GM18505 (cell line): Measurements from ENCODE around the gene NCAPG2.
A peak's percentile ranks its signal among the peaks of the same experiment; 100 is the strongest.
"Not testable (repeated sequence)": the region's sequence is repeated elsewhere in the genome, so short reads cannot be mapped to it uniquely, and the experiment has no call there.

ENCODE experiments used
- ATAC-seq: cut with Tn5 transposase; IDR thresholded peaks from one replicate; pipeline ENCODE4 v1.9.1; 2021; ENCODE audit not compliant: unreplicated experiment
- POLR2A ChIP-seq: IDR thresholded peaks from 4 replicates; pipeline ENCODE4 v1.6.1; 2011; ENCODE audit warnings: borderline replicate concordance; ENCODE audit not compliant: insufficient read depth, insufficient read length; ENCODE audit errors: extremely low read depth

NCAPG2 gene

DNA sequence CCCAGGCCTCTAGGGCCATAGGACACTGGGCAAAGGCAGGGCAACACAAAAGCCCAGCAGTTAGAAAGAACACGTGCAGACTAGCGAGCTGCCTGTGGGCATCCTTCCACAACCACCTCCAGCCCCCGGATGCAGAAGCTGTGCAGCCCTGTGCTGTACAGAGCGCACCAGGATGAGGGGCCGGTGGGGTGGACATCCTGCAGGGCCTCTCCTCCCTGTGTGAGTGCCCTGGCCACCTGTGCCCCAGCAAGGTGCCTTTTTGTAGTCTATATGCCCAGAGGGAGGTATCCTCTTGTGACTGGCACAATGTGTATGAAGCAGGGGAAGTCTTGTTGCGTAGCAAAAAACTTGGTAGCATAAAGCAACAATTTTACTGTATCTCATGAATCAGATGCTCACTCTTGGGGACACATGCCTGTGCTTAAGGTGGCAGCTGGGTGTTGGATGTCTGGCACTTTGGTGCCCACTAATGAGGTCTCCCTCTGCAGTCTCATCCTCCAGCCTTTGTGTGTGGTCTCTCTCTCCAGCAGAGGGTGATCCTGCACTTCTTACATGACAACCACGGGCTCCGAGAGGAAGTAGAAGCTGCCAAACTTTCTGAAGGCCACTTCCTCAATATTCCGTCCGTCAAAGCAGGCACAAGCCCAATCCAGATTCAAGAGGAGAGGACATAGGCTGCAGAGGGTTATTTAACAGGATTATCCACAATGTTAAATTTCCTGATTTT is 8.7 kb downstream of the NCAPG2 start:
- peak; percentile 80 for ATAC-seq
- TF ChIP-seq POLR2A, result no peak

DNA sequence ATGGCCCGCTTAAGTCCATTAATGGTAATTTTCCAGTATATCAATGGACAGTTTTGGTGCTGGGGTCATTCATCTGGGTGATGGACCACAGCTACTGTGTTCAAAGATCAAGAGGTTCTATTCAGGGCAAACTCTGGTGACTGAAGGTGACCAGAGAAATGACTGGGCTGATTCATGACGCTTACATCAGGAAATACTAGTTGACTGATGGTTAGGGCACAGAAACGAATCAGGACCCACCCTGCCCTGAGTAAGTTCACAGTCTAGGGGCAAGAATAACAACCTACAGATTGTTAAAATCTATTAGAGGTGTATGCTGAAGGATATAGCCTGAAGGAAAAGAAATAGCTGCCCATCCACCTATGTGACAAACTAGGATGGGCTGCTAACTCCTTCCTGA is 9.5 kb downstream of the NCAPG2 start:
- no peak for TF ChIP-seq POLR2A
- ATAC-seq, result no peak

DNA sequence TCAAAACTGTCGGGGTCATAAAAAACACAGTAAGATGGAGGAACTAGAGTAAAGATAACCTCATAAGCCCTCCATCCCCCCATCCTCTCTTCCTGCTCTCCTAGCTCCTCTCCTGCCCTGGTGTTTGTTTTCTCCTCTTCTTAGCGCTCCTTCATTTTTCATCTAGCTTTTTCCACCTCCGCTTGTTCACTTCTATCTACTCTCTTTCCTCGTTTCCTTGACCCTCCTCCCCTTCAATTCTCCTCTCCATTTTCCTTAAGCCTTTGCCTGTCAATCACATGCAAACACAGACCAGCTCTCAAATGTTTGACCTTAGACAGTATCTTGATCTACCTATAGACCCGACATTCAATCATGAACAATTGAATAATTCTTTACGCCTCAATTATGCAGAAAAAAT is 10.0 kb downstream of the NCAPG2 start:
- no peak for TF ChIP-seq POLR2A
- ATAC-seq, result no peak

DNA sequence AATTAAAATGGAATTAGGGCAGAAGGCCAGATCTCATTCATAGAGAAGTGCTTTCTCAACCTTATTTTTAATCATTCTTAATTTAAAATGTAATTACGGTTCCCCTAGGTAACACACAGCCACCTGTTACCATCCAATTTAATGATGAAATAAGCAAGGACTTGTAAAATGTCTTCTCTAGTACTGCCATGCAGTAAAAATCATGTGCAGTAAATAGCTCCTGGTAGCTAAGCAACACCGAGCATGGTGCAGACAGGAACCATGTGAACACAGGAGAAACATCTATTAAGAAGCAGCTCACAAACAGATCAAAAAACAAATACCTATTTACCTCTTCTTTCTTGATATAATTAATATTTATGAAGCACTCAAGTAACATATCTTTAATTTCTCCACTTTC is 15.1 kb downstream of the NCAPG2 start:
- TF ChIP-seq POLR2A, result no peak
- ATAC-seq, result no peak

DNA sequence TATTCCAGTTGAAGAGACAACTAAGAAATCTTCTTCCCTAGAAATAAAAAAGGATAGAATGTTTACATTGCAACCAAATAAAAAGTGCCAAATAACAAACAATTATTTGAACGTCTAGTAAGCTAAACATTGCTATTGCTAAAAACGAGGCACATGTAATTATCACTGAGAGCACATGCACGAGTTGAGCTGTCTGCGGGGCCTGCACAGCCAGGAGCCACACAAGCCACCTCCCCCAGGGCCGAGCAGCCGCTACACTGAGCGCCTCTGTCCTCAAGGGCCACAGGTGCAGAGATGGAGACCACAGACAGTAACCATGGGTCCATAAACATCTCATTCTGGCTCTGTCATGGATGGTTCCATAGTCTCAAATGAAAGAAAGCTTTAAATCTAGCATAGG is 17.2 kb downstream of the NCAPG2 start:
- no peak for ATAC-seq
- TF ChIP-seq POLR2A, result no peak

DNA sequence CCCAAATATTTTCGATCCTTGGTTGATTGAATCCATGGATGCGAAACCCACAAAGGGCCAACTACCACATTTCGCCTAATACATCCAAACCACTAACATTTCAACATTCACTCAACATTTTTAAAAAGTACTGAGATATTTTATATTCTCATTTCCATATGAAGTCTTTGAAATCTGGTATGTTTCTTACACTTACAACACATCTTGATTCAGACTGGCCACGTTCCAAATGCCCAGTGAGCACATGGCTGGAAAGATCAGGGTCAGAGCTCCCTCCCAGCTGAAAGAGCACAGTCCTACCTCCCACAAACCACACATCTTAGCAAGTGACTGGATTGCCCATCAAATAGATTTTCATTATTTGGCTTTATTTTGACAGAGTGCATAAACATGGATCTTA is 18.9 kb downstream of the NCAPG2 start:
- ATAC-seq, result no peak
- no peak for TF ChIP-seq POLR2A

DNA sequence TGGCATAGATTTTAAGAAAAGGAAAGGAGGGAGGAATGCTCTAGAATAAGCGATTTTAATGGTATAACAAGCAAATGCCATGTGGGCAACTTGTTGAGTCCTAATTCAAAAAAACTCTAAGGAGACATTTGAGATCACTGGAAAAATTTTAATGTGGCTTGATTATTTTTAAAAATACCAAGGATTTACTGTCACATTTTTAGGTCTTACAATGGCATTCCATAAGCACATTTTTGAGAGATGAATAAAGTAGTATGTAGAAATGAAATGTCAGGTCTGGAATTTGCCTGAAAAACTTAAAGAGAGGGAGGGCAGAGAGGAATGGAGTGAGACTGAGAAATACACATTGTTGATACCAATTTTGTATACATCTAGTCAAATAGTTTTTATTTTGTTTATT is 20.3 kb downstream of the NCAPG2 start:
- no peak for TF ChIP-seq POLR2A
- no peak for ATAC-seq

DNA sequence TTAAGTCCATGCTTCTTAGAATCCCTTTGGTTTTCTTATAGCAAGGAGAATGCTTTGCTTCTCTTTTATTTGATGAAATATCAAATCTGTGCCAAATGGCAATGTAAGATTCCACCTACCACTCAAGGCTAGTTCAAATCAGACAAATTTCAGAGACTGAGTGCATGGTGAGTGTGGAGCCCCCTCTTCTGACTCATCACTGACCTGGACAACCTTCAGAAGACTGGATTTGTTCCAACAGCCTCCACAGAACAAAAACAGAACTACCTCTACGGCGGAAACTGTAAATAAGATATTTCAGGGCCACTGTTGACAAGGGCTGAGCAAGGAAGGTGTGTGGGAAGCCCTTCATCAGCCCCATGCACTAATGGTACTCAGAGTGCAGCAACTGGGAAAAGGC is 21.1 kb downstream of the NCAPG2 start:
- TF ChIP-seq POLR2A, result no peak
- no peak for ATAC-seq

DNA sequence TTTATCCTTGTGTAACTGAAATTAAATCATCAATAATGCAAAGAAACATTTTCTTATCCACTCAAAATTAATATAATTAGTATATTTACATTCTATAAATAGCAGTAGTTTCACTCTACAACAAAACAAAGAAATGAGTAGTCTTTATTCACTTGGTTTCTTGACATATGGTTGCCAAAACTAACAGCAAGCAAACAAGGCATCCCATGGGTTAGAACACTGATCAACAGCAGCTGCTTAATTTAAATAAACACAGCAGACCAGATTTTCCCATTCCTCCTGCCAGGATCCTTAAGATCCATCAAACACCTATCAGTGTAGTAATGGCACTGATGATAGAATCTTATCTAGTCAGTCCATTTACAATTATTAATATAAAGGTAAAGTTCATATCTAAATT is 22.1 kb downstream of the NCAPG2 start:
- no peak for TF ChIP-seq POLR2A
- ATAC-seq, result no peak

DNA sequence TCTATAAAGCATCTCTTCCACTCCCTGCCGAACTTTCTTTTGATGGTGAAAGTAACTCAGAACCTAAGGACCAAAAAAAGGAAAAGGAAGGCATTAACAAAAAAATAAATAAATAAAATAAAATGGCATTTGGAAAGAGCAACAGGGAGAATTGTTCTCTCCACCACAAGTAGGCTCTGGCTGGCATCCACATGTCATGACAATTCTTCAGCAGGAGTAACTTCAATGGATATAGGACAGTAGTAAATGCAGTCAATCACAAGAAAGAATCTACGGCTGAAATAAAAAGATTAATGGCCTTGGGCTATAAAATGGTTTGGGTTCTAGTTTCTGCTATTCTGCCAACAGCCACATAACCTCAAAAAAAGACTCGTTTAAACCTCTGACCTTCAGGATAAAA is 23.9 kb downstream of the NCAPG2 start:
- no peak for ATAC-seq
- TF ChIP-seq POLR2A, result no peak

DNA sequence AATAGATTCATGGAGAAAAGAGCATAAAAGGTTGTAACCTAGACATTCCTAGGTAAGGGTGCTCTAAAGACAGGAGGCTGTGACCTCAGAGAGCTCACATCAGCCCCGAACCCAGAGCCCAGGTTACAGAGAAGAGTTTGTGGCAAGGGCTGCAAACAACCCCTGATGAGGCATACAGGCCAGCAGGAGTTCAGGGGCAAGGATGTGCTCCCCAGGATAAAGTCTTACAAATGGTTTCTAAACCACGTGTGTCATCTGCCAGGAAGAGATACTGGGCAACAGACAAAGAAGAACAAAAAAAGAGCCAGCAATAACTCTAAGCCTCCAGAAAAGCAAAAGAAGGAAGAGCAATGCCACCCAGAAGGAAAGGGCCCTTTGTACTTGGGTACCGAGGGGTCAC is 27.7 kb downstream of the NCAPG2 start:
- TF ChIP-seq POLR2A, result no peak
- ATAC-seq, result no peak

DNA sequence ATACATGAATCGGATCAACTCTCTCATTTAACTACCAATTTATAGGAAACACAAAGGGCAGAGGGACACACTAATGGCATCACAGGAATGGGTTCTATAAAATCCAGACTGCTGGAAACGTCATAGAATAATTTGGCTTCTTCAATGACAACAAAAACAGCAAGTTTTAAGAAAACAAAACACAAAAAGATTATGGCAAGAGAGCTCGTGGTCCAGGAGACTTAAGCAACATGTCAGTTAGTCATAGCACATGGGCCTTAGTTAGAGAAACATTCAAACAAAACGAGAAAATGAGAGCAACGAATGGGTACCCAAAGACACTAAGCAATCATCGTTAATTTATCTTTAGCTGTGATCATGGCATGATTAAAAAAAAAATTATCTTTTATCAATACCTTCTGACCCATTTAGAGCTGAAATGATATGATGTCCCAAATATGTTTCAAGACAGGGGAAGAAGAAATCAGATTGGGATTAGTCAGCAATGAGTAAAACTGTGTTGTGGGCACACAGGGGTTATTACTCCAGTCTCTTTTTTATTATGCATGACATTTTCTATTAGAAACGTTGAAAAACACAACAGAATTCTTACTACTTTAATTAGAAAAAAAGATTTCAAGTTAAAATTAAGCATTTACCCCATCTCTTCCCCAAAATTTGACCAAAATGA is 28.3 kb downstream of the NCAPG2 start:
- no peak for TF ChIP-seq POLR2A
- no peak for ATAC-seq

DNA sequence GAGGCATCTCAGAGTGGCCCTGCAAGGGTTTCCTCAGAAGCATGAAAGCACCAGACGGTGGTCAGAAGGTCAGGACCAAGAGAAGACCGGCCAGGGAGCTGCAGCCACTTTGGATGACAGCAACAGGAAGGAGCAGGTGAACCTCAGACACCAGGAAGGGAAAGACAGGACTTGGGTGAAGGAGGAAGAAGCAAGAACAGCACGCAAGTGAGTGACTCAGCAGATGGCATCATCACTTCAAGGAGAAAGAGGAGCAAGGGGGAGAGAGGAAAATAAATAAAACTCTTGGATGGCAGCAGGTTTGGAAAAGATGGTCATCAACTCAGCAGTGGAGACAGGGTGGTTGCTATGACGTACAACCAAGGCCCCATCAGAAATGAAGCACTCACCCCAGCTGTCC is 31.6 kb downstream of the NCAPG2 start:
- ATAC-seq, result no peak
- TF ChIP-seq POLR2A, result no peak

DNA sequence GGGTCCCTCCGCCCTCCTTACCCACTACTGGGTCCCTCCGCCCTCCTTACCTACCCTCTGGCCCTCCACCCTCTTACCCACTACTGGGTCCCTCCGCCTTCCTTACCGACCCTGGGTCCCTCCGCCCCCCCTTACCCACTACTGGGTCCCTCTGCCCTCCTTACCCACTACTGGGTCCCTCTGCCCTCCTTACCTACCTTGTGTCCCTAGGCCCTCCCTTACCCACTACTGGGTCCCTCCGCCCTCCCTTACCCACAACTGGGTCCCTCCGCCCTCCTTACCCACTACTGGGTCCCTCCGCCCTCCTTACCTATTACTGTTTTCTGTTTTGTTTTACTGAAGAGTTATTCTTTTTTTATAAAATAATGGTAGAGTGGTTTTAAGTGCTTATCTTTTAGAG is 36.5 kb downstream of the NCAPG2 start:
- not testable (repeated sequence) for ATAC-seq

DNA sequence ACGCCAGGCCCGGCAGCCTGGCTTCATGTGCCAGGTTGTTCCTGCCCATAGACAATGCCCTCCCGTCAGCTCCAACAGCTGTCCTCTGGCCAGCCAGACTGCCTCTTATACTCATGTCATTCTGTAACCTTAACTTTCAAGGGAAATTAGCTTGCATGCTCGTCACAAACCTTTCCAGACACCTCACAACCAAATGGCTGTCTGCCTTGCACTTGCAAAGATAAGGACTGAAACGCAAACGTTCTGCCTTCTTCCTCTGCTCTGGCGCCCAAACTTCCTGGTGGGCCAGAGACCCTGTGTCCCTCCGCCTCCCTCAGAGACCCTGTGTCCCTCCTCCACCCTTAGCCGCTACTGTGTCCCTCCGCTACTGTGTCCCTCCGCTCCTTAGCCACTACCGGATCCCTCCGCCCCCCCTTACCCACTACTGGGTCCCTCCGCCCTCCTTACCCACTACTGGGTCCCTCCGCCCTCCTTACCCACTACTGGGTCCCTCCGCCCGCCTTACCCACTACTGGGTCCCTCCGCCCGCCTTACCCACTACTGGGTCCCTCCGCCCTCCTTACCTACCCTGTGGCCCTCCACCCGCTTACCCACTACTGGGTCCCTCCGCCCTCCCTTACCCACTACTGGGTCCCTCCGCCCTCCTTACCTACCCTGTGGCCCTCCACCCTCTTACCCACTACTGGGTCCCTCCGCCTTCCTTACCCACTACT is 37.5 kb downstream of the NCAPG2 start:
- ATAC-seq, result not testable (repeated sequence)
